Measurements from ENCODE around the gene AGTPBP1.

DNA sequence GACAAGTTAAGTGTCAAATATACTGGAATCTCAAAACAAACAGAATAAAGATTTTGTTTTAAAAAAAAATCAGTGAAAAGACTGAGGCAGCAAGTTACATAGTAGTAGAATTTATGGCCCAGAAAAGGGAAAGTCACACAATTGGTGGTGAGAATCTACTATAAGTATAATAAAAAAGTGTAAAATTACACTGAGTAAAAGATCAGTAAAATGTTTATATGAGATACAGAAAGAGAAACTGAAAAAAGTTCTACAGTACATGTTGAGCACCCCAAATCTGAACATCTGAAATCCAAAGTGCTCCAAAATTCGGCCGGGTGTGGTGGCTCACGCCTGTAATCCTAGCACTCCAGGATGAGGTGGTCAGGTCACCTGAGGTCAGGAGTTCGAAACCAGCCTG lies 15.0 kb downstream of the AGTPBP1 start:
- TF ChIP-seq POLR2AphosphoS5 (IDR thresholded peaks at IDR 0.05) (no peak), POLR2A (IDR thresholded peaks at IDR 0.05) (no peak), EP300 (IDR thresholded peaks at IDR 0.05) (no peak)
- TF ChIP-seq, protein P1, sequence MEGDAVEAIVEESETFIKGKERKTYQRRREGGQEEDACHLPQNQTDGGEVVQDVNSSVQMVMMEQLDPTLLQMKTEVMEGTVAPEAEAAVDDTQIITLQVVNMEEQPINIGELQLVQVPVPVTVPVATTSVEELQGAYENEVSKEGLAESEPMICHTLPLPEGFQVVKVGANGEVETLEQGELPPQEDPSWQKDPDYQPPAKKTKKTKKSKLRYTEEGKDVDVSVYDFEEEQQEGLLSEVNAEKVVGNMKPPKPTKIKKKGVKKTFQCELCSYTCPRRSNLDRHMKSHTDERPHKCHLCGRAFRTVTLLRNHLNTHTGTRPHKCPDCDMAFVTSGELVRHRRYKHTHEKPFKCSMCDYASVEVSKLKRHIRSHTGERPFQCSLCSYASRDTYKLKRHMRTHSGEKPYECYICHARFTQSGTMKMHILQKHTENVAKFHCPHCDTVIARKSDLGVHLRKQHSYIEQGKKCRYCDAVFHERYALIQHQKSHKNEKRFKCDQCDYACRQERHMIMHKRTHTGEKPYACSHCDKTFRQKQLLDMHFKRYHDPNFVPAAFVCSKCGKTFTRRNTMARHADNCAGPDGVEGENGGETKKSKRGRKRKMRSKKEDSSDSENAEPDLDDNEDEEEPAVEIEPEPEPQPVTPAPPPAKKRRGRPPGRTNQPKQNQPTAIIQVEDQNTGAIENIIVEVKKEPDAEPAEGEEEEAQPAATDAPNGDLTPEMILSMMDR (IDR thresholded peaks at IDR 0.05), result no peak
